Aorta (tissue), 5 donors: ENCODE data around the gene SEC63. TPM values are rescaled to one million over a fixed set of nuclear protein-coding genes. Genes with fewer than 3 reads are reported as not detected.
"Not testable (repeated sequence)": the region's sequence is repeated elsewhere in the genome, so short reads cannot be mapped to it uniquely, and the experiment has no call there.

Experiments used
- ATAC-seq: fragments of 200-7000 bp; cut with Tn5 transposase; one replicate; pipeline ENCODE4 v1.9.1; 2022; ENCODE audit warnings: moderate library complexity; ENCODE audit not compliant: low FRiP score
- DNase-seq, 2 donors: peaks; one replicate each; pipeline ENCODE4 v3.0.0-alpha.2; 2020
- H3K27ac ChIP-seq, 2 donors: one replicate each; pipeline ENCODE4 v1.5.1; 2013; ENCODE audit warnings: low read length in 2 of 2, mild to moderate bottlenecking in 2 of 2, moderate library complexity in 2 of 2, control low read depth in 1 of 2, inconsistent platforms in 1 of 2, low read depth in 1 of 2
- H3K27me3 ChIP-seq, 2 donors: one replicate each; pipeline ENCODE4 v1.6.1; 2013; ENCODE audit warnings: control low read depth in 1 of 2, low read length in 1 of 2, mild to moderate bottlenecking in 1 of 2, moderate library complexity in 1 of 2; ENCODE audit not compliant: insufficient read depth in 2 of 2, control insufficient read depth in 1 of 2
- H3K36me3 ChIP-seq, 2 donors: one replicate each; pipeline ENCODE4 v1.6.1; 2013; ENCODE audit warnings: control low read depth in 1 of 2, low read length in 1 of 2, mild to moderate bottlenecking in 1 of 2; ENCODE audit not compliant: insufficient read depth in 2 of 2, control insufficient read depth in 1 of 2
- H3K4me1 ChIP-seq, 2 donors: one replicate each; pipeline ENCODE4 v1.6.1; 2013; ENCODE audit warnings: low read length in 2 of 2, control low read depth in 1 of 2, mild to moderate bottlenecking in 1 of 2, moderate library complexity in 1 of 2; ENCODE audit not compliant: insufficient read depth in 2 of 2, control insufficient read depth in 1 of 2
- H3K4me3 ChIP-seq, 2 donors: one replicate each; pipeline ENCODE4 v1.5.1; 2013; ENCODE audit warnings: low read length in 2 of 2, control low read depth in 1 of 2, mild to moderate bottlenecking in 1 of 2
- H3K9me3 ChIP-seq: one replicate; pipeline ENCODE4 v1.6.1; 2013; ENCODE audit warnings: mild to moderate bottlenecking, low read length; ENCODE audit not compliant: control insufficient read depth
- WGBS, 2 donors: extraction: QIAGEN DNeasy Blood & Tissue Kit; methylation state at CpG; one replicate each; pipeline ENCODE4 v1.1.7; 2013; 5-methylcytosine and 5-hydroxymethylcytosine counted together
- intact Hi-C, 2 donors: fragments of 100-400 bp; cut with DNase I; formaldehyde crosslinking; loops; one replicate each; pipeline versions ENCODE4 v1.14.2 to v1.15.0; 2022
- polyA plus RNA-seq, 2 donors: library from polyadenylated mRNA; stranded (reverse); fragments of 200-250 nt; gene quantifications; one replicate each; pipeline ENCODE4 v1.2.3, GENCODE V29; 2013
- total RNA-seq, 2 donors: library from RNA; stranded (reverse); fragmentation: NEBNext Ultra II Directional; extraction: Animal tissue kit (Norgen Biotek cat#: 25700); gene quantifications; one replicate each; pipeline ENCODE4 v1.2.1, GENCODE V29; 2021
- donor health status: healthy with polysubstance abuse.
- donor health status: Bipolar disorder and iron deficiency.
- donor health status: DM: no; HTN: no; CAD: no.
- donor health status: DM: no; HTN: no; CAD: no.
- donor health status: DM: yes; HTN: yes; CAD: no.

Gene SEC63
- total and polyA plus RNA-seq, 4 donors = 23.9 to 114 (median 80.4) TPM

- intact Hi-C loops = no loop called here
- no peak for DNase-seq
- H3K4me3 ChIP-seq = no peak overlapping the region
- H3K9me3 ChIP-seq = no peaks in the 10 kb centered on the region
- WGBS, 2 donors = 66 to 70% methylated on average over 9 of the region's 9 CpGs
- H3K27ac ChIP-seq = no peak overlapping the region
- H3K36me3 ChIP-seq = no peaks in the 10 kb centered on the region
- H3K4me1 ChIP-seq = no peaks in the 10 kb centered on the region
- ATAC-seq = no peak
- no peaks in the 10 kb centered on the region for H3K27me3 ChIP-seq
These were observed 34.0 kb upstream of the SEC63 start for GRCh38 chr6:107991772-107992550.

- H3K4me3 ChIP-seq = no peak overlapping the region
- intact Hi-C loops = no loop called here
- no peak overlapping the region for H3K27ac ChIP-seq
- H3K27me3 ChIP-seq = no peaks in the 10 kb centered on the region
- 81 to 84% methylated on average over 4 of the region's 4 CpGs for WGBS, 2 donors
- ATAC-seq = no peak
- no peaks in the 10 kb centered on the region for H3K4me1 ChIP-seq
- H3K9me3 ChIP-seq = no peaks in the 10 kb centered on the region
- no peaks in the 10 kb centered on the region for H3K36me3 ChIP-seq
- DNase-seq = no peak
These were observed 33.1 kb upstream of the SEC63 start for GRCh38 chr6:107991061-107991460.

GRCh38 chr6:107990587-107990986 is 32.6 kb upstream of the SEC63 start:
- H3K27ac ChIP-seq, H3K27me3 ChIP-seq, H3K4me3 ChIP-seq, ATAC-seq, intact Hi-C loops, H3K9me3 ChIP-seq, DNase-seq, H3K4me1 ChIP-seq, H3K36me3 ChIP-seq: not testable (repeated sequence)
- 61 to 64% methylated on average over 8 of the region's 8 CpGs for whole genome bisulfite sequencing, 2 donors

- no peak overlapping the region for H3K4me3 ChIP-seq
- no peaks in the 10 kb centered on the region for H3K27me3 ChIP-seq
- no peak overlapping the region for H3K27ac ChIP-seq
- DNase-seq = no peak
- H3K36me3 ChIP-seq = no peaks in the 10 kb centered on the region
- H3K9me3 ChIP-seq = peaks cover 2% of the 10 kb centered on the region
- 61 to 62% methylated on average over 6 of the region's 6 CpGs for WGBS, 2 donors
- intact Hi-C loops = no loop called here
- ATAC-seq = no peak
- H3K4me1 ChIP-seq = no peaks in the 10 kb centered on the region
These were observed 31.4 kb upstream of the SEC63 start for GRCh38 chr6:107989166-107990094.

GRCh38 chr6:107988570-107988969 is 30.6 kb upstream of the SEC63 start:
- no peaks in the 10 kb centered on the region for H3K4me1 ChIP-seq
- H3K4me3 ChIP-seq = no peak overlapping the region
- no peak overlapping the region for H3K27ac ChIP-seq
- peaks cover 0 to 3% of the 10 kb centered on the region in 2 donors for H3K27me3 ChIP-seq
- 70 to 85% methylated on average over 3 of the region's 3 CpGs for WGBS, 2 donors
- no peaks in the 10 kb centered on the region for H3K36me3 ChIP-seq
- DNase-seq = no peak
- ATAC-seq = no peak
- peaks cover 2% of the 10 kb centered on the region for H3K9me3 ChIP-seq
- intact Hi-C loops = no loop called here

- intact Hi-C loops = no loop called here
- Histone ChIP-seq H3K9me3 (peaks cover 2% of the 10 kb centered on the region), H3K27me3 (peaks cover 0 to 3% of the 10 kb centered on the region in 2 donors), H3K27ac (no peak overlapping the region), H3K36me3 (no peaks in the 10 kb centered on the region), H3K4me1 (no peaks in the 10 kb centered on the region), H3K4me3 (no peak overlapping the region)
- no peak for ATAC-seq
- WGBS, 2 donors = 88 to 93% methylated on average over 3 of the region's 3 CpGs
- DNase-seq = no peak
These were observed 29.8 kb upstream of the SEC63 start for GRCh38 chr6:107987805-107988204.

- no peak overlapping the region for H3K27ac ChIP-seq
- H3K4me1 ChIP-seq = no peaks in the 10 kb centered on the region
- no peak for DNase-seq
- intact Hi-C loops = no loop called here
- H3K27me3 ChIP-seq = peaks cover 0 to 3% of the 10 kb centered on the region in 2 donors
- 86 to 89% methylated on average over 14 of the region's 14 CpGs for WGBS, 2 donors
- peaks cover 2% of the 10 kb centered on the region for H3K9me3 ChIP-seq
- no peak overlapping the region for H3K4me3 ChIP-seq
- no peak for ATAC-seq
- H3K36me3 ChIP-seq = no peaks in the 10 kb centered on the region
These were observed 27.7 kb upstream of the SEC63 start for GRCh38 chr6:107985701-107986100.

GRCh38 chr6:107983811-107984210 is 25.8 kb upstream of the SEC63 start:
- intact Hi-C loops = loop anchor here in 1 of 2 donors (5.0 kb wide), 1 partner anchor 543 kb away; no protein-coding TSS in a partner anchor

More at GRCh38 chr6:107983811-107984210, 25.8 kb upstream of the SEC63 start:
- no peaks in the 10 kb centered on the region for H3K4me1 ChIP-seq
- H3K9me3 ChIP-seq = peaks cover 2% of the 10 kb centered on the region
- peaks cover 0 to 3% of the 10 kb centered on the region in 2 donors for H3K27me3 ChIP-seq
- no peak overlapping the region for H3K4me3 ChIP-seq
- ATAC-seq (no peak), DNase-seq (no peak)
- H3K36me3 ChIP-seq = no peaks in the 10 kb centered on the region
- 88 to 93% methylated on average over 4 of the region's 4 CpGs for WGBS, 2 donors
- H3K27ac ChIP-seq = no peak overlapping the region
